Umbilical cord (tissue), 2 donors: Measurements from ENCODE around the gene CDC6. TPM values are rescaled to one million over a fixed set of nuclear protein-coding genes. Genes with fewer than 3 reads are reported as not detected.

Source experiments
- DNase-seq: peaks from one replicate; pipeline ENCODE4 v3.0.0-alpha.2; 2015; ENCODE audit warnings: low spot score
- total RNA-seq: library from RNA; depleted of rRNA; stranded (reverse); fragments of >200 nt; gene quantifications from one replicate; pipeline ENCODE4 v1.2.3, GENCODE V29; 2014; ENCODE audit warnings: low replicate concordance; ENCODE audit not compliant: insufficient read depth

The CDC6 gene
- total RNA-seq, 1 donor from 2014 or later = 5.8 TPM

- no peak for DNase-seq
Measured at GRCh38 chr17:40340327-40340726, 52.6 kb downstream of the CDC6 start.

- peak; percentile 81 for DNase-seq
Measured at GRCh38 chr17:40340880-40341807, 53.5 kb downstream of the CDC6 start.

- DNase-seq = peak; percentile 79
Measured at GRCh38 chr17:40341808-40342503, 54.3 kb downstream of the CDC6 start.

GRCh38 chr17:40342504-40343218 is 55.0 kb downstream of the CDC6 start:
- DNase-seq = no peak

- DNase-seq = no peak
Measured at GRCh38 chr17:40343219-40344119, 55.8 kb downstream of the CDC6 start.

- DNase-seq = no peak
Measured at GRCh38 chr17:40344421-40345160, 56.9 kb downstream of the CDC6 start.

- DNase-seq = peak; percentile 84
Measured at GRCh38 chr17:40345161-40345993, 57.7 kb downstream of the CDC6 start.

- no peak for DNase-seq
Measured at GRCh38 chr17:40345994-40346764, 58.5 kb downstream of the CDC6 start.

- no peak for DNase-seq
Measured at GRCh38 chr17:40346765-40347158, 59.1 kb downstream of the CDC6 start.

GRCh38 chr17:40347319-40348135 is 59.8 kb downstream of the CDC6 start:
- DNase-seq = no peak

- DNase-seq = no peak
Measured at GRCh38 chr17:40348136-40348504, 60.4 kb downstream of the CDC6 start.

- no peak for DNase-seq
Measured at GRCh38 chr17:40348562-40349476, 61.1 kb downstream of the CDC6 start.

- DNase-seq = no peak
Measured at GRCh38 chr17:40349477-40349894, 61.8 kb downstream of the CDC6 start.

- peak; percentile 87 for DNase-seq
Measured at GRCh38 chr17:40349895-40350688, 62.4 kb downstream of the CDC6 start.

GRCh38 chr17:40350689-40351358 is 63.1 kb downstream of the CDC6 start:
- no peak for DNase-seq
